HG03108 (cell line): ENCODE measurements around the gene MARS1.
A peak's percentile ranks its signal among the peaks of the same experiment; 100 is the strongest.

Experiments
- ATAC-seq: cut with Tn5 transposase; IDR thresholded peaks from one replicate; pipeline ENCODE4 v1.9.1; 2021; ENCODE audit warnings: moderate library complexity; ENCODE audit not compliant: unreplicated experiment

MARS1 gene

GRCh38 chr12:57526477-57527126 lies 38.7 kb downstream of the MARS1 start:
- no peak for ATAC-seq

- ATAC-seq, result no peak
These were observed 39.3 kb downstream of the MARS1 start for GRCh38 chr12:57527184-57527583.

- ATAC-seq, result no peak
These were observed 40.3 kb downstream of the MARS1 start for GRCh38 chr12:57528176-57528575.

- ATAC-seq, result no peak
These were observed 41.1 kb downstream of the MARS1 start for GRCh38 chr12:57528831-57529555.

- ATAC-seq, result no peak
These were observed 42.0 kb downstream of the MARS1 start for GRCh38 chr12:57529831-57530230.

- no peak for ATAC-seq
These were observed 42.7 kb downstream of the MARS1 start for GRCh38 chr12:57530396-57531142.

- no peak for ATAC-seq
These were observed 44.0 kb downstream of the MARS1 start for GRCh38 chr12:57531836-57532235.

GRCh38 chr12:57533108-57533507 lies 45.2 kb downstream of the MARS1 start:
- ATAC-seq, result no peak

- ATAC-seq, result no peak
These were observed 46.4 kb downstream of the MARS1 start for GRCh38 chr12:57534250-57534649.

GRCh38 chr12:57534991-57535543 lies 47.2 kb downstream of the MARS1 start:
- ATAC-seq, result no peak

GRCh38 chr12:57535764-57536596 lies 48.1 kb downstream of the MARS1 start:
- no peak for ATAC-seq

GRCh38 chr12:57536597-57536942 lies 48.7 kb downstream of the MARS1 start:
- ATAC-seq, result no peak

- no peak for ATAC-seq
These were observed 51.4 kb downstream of the MARS1 start for GRCh38 chr12:57539134-57539768.

GRCh38 chr12:57541001-57541400 lies 53.1 kb downstream of the MARS1 start:
- ATAC-seq, result no peak

GRCh38 chr12:57541717-57542116 lies 53.8 kb downstream of the MARS1 start:
- ATAC-seq, result no peak

- no peak for ATAC-seq
These were observed 55.7 kb downstream of the MARS1 start for GRCh38 chr12:57543581-57543980.

- ATAC-seq, result no peak
These were observed 58.1 kb downstream of the MARS1 start for GRCh38 chr12:57545809-57546437.

GRCh38 chr12:57546438-57547287 lies 58.8 kb downstream of the MARS1 start, which contains the start of gene DCTN2:
TSS of gene DCTN2 (minus strand) at chr12:57547192. CDS start at chr12:57547063, 129 bp downstream.
- peak; percentile 99 for ATAC-seq
